ENCODE data around the gene RAP1A.

DNA sequence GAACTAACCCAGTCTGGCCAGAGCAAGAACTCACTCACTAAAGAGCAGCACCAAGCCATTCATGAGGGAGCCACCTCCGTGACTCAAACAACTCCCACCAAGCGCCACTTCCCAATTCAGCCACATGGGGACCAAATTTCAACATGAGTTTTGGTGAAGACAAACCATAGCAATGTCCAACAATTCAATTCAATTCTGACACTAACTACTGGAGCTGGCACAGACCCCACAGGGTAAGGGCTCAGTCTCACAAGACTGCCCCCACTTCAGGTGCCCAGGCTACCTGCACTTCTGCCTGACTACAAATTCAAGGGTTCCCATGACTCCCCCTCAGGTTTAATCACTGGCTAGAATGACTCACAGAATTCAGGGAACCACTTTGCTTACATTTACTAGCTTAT is 48.8 kb upstream of the RAP1A start:
- TF ChIP-seq, protein P1, sequence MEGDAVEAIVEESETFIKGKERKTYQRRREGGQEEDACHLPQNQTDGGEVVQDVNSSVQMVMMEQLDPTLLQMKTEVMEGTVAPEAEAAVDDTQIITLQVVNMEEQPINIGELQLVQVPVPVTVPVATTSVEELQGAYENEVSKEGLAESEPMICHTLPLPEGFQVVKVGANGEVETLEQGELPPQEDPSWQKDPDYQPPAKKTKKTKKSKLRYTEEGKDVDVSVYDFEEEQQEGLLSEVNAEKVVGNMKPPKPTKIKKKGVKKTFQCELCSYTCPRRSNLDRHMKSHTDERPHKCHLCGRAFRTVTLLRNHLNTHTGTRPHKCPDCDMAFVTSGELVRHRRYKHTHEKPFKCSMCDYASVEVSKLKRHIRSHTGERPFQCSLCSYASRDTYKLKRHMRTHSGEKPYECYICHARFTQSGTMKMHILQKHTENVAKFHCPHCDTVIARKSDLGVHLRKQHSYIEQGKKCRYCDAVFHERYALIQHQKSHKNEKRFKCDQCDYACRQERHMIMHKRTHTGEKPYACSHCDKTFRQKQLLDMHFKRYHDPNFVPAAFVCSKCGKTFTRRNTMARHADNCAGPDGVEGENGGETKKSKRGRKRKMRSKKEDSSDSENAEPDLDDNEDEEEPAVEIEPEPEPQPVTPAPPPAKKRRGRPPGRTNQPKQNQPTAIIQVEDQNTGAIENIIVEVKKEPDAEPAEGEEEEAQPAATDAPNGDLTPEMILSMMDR (IDR thresholded peaks at IDR 0.05): no peak
- TF ChIP-seq POLR2AphosphoS5 (IDR thresholded peaks at IDR 0.05; ENCODE audit: low read depth, low read length): no peak
